NCI-H82 treated with DMSO at 0.1 percent for 48 hours (cell line): ENCODE results near the gene THSD7A.

ENCODE experiments used
- DNase-seq: peaks from one replicate; lab custom pipeline; 2025; ENCODE audit not compliant: unreplicated experiment; lab: John Stamatoyannopoulos, UW

The THSD7A gene

DNA sequence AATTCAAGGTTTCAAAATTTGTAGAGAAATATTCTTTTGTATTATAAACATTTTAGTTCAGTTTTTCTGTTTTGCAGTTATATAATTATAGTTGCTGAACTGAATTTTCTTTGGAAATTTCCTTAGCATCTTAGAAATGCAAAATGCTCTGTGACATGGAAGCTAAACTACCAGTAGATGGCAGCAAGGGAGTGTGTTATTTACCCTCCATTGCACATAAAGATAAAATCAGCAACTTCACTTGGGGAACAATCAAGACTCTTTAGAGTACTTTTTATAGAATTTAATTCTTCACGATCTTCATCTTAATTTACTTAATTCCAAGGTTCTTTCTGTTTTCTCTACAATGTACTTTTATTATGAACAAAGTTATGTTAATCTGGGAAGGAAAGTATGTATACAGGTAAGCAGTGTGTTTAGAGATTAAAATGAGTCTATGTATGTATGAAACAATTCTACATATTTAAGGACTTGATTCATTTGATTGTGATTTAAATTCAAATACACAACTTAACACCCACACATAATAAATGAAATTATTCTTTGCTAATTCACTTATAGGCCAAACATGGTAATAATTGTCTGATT is 404.2 kb downstream of the THSD7A start:
- DNase-seq, result peak; percentile 39

GRCh38 chr7:11424006-11424405 is 408.0 kb downstream of the THSD7A start:
- no peak for DNase-seq

GRCh38 chr7:11420049-11420448 is 411.9 kb downstream of the THSD7A start:
- DNase-seq, result no peak

DNA sequence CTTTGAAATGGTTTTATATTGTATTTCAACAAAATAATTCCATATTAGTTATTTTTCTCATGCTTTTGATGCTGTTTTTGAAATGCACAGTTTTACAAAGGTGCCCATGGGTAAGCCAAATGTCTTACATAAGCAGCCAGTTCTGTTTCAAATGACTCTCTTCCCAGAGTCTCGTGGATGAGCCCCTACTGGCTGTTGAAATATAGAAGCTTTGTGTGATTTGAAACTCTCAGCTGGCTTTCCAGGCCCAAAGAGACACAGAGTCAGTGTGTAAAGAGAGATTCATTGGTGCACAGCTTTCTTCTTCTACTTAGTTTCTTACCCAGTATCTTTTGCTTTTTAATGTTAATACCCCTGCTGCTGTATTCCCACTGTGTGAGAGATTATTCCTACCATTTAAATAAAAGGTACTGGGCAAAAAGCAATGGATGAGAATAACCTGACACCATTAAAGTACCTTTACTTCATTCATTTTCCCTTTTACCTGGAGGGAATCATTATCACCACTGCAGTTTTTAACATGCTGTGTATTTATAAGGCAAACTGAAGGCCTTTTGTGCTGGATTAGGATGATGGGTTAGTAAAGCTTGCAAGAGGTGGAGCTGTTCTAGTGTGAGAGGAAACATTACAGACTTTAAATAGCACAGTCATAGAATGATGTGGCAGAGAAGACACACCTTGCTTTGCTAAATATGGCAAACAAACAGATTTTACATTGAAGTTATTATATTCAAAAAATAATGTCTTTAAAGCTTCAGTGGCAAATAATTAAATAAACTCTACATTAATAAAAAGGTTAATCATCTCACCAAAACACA is 415.1 kb downstream of the THSD7A start:
- DNase-seq, result no peak

DNA sequence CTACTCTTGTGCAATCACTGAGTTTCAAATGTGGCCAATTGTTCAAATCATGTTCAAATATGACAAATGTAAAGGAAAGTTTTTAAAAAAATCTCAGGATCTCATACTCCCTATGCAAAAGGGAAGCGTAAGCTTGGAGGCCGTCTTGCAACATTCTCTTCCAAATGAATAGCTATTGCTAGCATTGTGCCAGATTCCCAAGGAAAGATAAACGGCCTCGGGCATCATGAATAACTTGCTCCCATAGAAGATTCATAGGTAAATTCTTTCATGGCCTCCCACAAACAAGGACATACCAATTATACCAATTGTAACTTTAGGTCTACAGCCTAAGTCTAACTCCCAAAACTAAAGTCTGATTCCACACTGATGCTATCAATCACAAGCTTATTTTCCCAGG is 416.9 kb downstream of the THSD7A start:
- no peak for DNase-seq

GRCh38 chr7:11413901-11414300 is 418.1 kb downstream of the THSD7A start:
- DNase-seq, result no peak

DNA sequence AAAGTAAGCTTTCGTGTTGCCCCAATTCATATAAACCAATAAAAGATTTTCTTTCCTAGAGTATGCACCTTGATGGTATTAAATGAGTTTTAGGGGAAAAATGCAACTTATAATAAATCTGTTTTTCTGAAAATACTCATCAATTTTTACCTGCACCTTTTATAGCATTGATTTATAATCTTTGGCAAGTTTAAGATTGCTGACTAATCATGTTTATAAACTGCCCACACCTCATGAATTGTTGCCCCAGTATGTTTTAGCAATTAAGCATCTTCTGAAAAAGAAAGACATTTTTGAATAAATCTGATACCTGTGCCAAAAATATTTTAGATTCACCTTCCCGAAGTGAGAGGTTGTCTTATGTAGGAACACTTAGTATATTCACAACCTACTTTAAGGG is 420.0 kb downstream of the THSD7A start:
- no peak for DNase-seq

DNA sequence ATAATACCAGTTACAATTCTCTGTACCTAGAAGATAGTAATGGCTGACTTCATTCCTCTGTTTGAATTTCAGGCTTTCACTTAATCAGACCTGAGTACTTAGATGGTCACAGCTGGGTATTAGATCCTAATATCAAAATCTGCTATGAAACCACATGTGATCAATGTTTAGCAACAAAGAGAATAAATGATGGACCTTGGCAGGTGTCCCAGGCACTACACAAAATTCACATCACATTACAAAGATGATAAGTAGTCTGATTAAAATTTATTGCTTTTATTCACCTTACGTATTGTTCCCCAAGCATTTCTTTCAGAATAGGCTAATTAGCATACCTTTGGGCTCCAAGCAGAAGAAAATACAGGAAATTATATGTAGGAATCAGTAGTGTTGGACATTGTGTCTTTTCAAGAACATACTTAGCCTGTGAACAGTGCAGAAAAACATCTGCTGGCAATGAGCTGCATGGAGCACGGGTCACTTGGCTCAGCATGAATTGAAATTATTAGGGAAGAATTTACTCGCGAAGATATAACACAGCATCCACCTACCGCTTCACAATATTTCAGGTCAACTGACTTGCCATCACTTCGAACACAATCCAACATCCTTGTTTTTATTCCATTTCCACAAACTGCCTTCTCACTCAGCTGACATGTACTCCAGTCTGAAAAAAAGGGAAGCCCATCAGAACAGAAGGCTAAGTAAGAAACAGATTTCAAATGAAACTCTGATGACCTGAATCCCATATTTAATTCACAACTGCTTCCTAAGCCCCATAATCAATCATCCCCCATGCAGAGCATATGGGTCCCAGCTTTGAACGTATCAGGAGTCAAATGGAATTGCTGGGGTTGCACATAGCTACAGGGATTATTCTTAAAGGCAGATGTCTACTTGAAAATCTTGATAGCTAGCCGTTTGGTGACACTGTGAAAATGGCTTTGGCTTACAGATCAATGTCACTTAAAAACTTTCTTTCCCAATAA is 421.0 kb downstream of the THSD7A start:
- peak; percentile 95 for DNase-seq

- no peak for DNase-seq
These were observed 427.6 kb downstream of the THSD7A start for GRCh38 chr7:11404355-11404754.

GRCh38 chr7:11403781-11404180 is 428.2 kb downstream of the THSD7A start:
- no peak for DNase-seq

GRCh38 chr7:11394438-11394837 is 437.6 kb downstream of the THSD7A start:
- DNase-seq, result no peak

DNA sequence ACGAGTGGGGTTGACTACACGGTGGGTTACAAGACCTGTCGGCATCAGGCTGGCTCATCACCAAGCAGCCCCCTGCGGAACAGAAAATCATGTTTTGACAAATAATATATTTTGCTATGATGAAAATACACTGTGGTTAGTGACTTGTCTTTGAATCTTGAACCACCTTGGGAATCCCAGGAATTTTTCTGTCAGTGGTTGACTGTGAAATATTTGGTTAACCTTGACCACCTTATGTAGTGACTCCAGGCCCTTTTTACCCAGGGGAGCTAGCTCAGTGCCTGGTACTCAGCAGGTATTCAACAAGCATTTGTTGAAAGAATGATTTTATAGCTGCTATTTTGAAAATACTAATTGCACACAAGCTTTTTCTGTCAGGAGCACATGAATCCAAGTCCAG is 452.4 kb downstream of the THSD7A start:
- no peak for DNase-seq

GRCh38 chr7:11376529-11376928 is 455.5 kb downstream of the THSD7A start:
- DNase-seq, result no peak

DNA sequence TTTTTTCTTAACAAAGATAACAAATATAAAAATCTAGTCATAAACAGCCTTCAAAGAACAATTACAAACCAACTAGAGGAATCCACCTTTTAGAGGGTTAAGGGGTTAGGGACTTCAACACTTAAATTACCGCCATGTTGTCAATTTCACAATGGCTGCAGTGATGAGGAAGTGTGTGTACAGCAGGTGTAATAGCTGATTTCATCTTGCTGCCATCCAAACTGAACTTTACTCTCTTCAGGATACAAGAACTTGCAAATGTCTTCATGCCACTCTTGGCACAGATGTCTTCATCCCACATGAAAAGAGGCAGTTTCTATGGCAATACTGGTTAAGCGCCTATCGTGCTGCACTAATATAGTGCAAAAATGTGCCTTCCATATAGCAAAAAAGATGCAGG is 457.4 kb downstream of the THSD7A start:
- no peak for DNase-seq

GRCh38 chr7:11373546-11374142 is 458.4 kb downstream of the THSD7A start:
- no peak for DNase-seq

GRCh38 chr7:11369696-11370095 is 462.3 kb downstream of the THSD7A start:
- DNase-seq, result no peak

DNA sequence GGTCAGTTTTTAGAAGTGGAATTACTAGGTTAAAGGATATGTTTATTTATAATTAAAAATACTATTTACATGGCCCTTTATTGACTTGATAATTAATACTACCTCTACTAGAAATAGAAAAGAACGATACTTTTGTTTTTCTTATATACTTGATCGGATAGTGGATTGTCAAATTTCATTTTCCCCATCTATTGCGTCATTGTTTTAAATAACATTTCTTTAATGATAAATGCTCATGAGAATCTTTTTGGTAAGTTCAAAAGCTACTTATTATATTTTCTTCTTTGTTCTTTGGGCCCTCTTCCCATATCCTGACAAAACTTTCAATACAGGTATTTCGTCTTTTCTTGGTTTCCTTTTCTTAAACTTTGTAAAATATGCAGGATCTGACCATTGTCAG is 465.9 kb downstream of the THSD7A start:
- no peak for DNase-seq

GRCh38 chr7:11358637-11359036 is 473.4 kb downstream of the THSD7A start:
- DNase-seq, result no peak

- no peak for DNase-seq
These were observed 476.5 kb downstream of the THSD7A start for GRCh38 chr7:11355399-11356005.

DNA sequence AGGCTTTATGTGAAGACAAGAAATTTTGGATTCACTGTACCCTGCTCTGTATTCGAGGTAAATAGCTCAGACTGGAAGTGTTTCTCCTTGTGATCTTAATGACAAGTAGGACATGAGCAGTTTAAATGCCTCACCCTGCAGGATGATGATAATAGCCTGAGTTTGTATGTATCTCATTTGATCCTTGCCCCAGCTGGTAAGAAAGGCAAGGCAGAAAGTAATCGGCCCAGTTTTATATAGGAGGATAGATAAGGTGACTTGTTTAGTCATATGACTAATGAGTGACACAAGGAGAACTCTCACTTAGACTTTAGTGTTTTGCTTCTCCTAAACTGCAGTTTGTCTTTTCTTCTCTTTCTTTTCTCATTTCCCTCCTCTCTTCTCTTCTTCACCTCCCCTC is 485.7 kb downstream of the THSD7A start:
- no peak for DNase-seq

GRCh38 chr7:11345621-11346020 is 486.4 kb downstream of the THSD7A start:
- no peak for DNase-seq
